H9 (cell line): ENCODE measurements around the gene TPBGL. TPM values are rescaled to one million over a fixed set of nuclear protein-coding genes. Genes with fewer than 3 reads are reported as not detected.

Experiments
- DNase-seq: peaks from one replicate; pipeline ENCODE4 v3.0.0-alpha.2; 2017
- H2AFZ ChIP-seq: one replicate; pipeline ENCODE4 v1.6.1; 2013; ENCODE audit warnings: mild to moderate bottlenecking, low read length, control low read depth, moderate library complexity
- H2AK5ac ChIP-seq: 2 replicates; pipeline ENCODE4 v1.6.1; 2013; ENCODE audit warnings: low read length, control low read depth, mixed read lengths; ENCODE audit not compliant: insufficient read length
- H2BK120ac ChIP-seq: one replicate; pipeline ENCODE4 v1.6.1; 2013; ENCODE audit warnings: low read depth, mild to moderate bottlenecking, low read length, control low read depth, inconsistent platforms; ENCODE audit not compliant: poor library complexity, severe bottlenecking
- H2BK12ac ChIP-seq: 2 replicates; pipeline ENCODE4 v1.6.1; 2013; ENCODE audit warnings: low read length, control low read depth, mixed read lengths, low read depth; ENCODE audit not compliant: insufficient read length
- H2BK15ac ChIP-seq: 2 replicates; pipeline ENCODE4 v1.6.1; 2013; ENCODE audit warnings: low read depth, low read length, control low read depth
- H2BK20ac ChIP-seq: one replicate; pipeline ENCODE4 v1.6.1; 2013; ENCODE audit warnings: low read depth, mild to moderate bottlenecking, low read length, control low read depth, inconsistent platforms; ENCODE audit not compliant: poor library complexity, severe bottlenecking
- H2BK5ac ChIP-seq: 2 replicates; pipeline ENCODE4 v1.6.1; 2013; ENCODE audit warnings: low read length, control low read depth, mixed read lengths; ENCODE audit not compliant: insufficient read length
- H3K14ac ChIP-seq: 2 replicates; pipeline ENCODE4 v1.6.1; 2013; ENCODE audit warnings: low read length, control low read depth; ENCODE audit not compliant: insufficient read depth
- H3K18ac ChIP-seq: 2 replicates; pipeline ENCODE4 v1.6.1; 2013; ENCODE audit warnings: low read depth, mild to moderate bottlenecking, mixed read lengths, low read length, control low read depth; ENCODE audit not compliant: insufficient read length
- H3K23ac ChIP-seq: 2 replicates; pipeline ENCODE4 v1.6.1; 2013; ENCODE audit warnings: low read length, control low read depth, mixed read lengths, low read depth; ENCODE audit not compliant: insufficient read length
- H3K23me2 ChIP-seq: 2 replicates; pipeline ENCODE4 v1.6.1; 2013; ENCODE audit warnings: low read depth, mild to moderate bottlenecking, mixed read lengths, low read length, control low read depth; ENCODE audit not compliant: insufficient read length, poor library complexity, severe bottlenecking
- H3K27ac ChIP-seq: 2 replicates; pipeline ENCODE4 v1.5.1; 2013; ENCODE audit warnings: low read length, control low read depth, mixed read lengths, low read depth; ENCODE audit not compliant: insufficient read length
- H3K27me3 ChIP-seq: 2 replicates; pipeline ENCODE4 v1.6.1; 2013; ENCODE audit warnings: low read length, control low read depth, inconsistent platforms; ENCODE audit not compliant: insufficient read depth
- H3K4ac ChIP-seq: 2 replicates; pipeline ENCODE4 v1.6.1; 2013; ENCODE audit warnings: low read depth, mild to moderate bottlenecking, control low read depth, inconsistent platforms, low read length, moderate library complexity
- H3K4me1 ChIP-seq: 2 replicates; pipeline ENCODE4 v1.6.1; 2013; ENCODE audit warnings: low read length, control low read depth, inconsistent platforms; ENCODE audit not compliant: insufficient read depth
- H3K4me2 ChIP-seq: 2 replicates; pipeline ENCODE4 v1.6.1; 2013; ENCODE audit warnings: low read length, control low read depth, mixed read lengths; ENCODE audit not compliant: insufficient read length, insufficient read depth
- H3K56ac ChIP-seq: 2 replicates; pipeline ENCODE4 v1.6.1; 2013; ENCODE audit warnings: low read depth, mild to moderate bottlenecking, mixed read lengths, low read length, control low read depth; ENCODE audit not compliant: insufficient read length
- H3K79me1 ChIP-seq: 2 replicates; pipeline ENCODE4 v1.6.1; 2013; ENCODE audit warnings: low read depth, mild to moderate bottlenecking, moderate library complexity, low read length, control low read depth, inconsistent platforms; ENCODE audit not compliant: insufficient read depth, poor library complexity, severe bottlenecking
- H3K79me2 ChIP-seq: 2 replicates; pipeline ENCODE4 v1.6.1; 2013; ENCODE audit warnings: low read length, control low read depth, inconsistent platforms; ENCODE audit not compliant: insufficient read depth
- H3K9ac ChIP-seq: 2 replicates; pipeline ENCODE4 v1.6.1; 2013; ENCODE audit warnings: low read length, control low read depth, mixed read lengths; ENCODE audit not compliant: insufficient read length; ENCODE audit errors: extremely low read depth
- H3K9me3 ChIP-seq: one replicate; pipeline ENCODE4 v1.6.1; 2013; ENCODE audit warnings: low read depth, low read length, inconsistent platforms; ENCODE audit not compliant: control insufficient read depth
- H3T11ph ChIP-seq: one replicate; pipeline ENCODE4 v1.6.1; 2013; ENCODE audit warnings: mild to moderate bottlenecking, low read length, control low read depth, inconsistent platforms
- H4K20me1 ChIP-seq: one replicate; pipeline ENCODE4 v1.6.1; 2013; ENCODE audit not compliant: control insufficient read depth, insufficient read length, insufficient read depth
- H4K5ac ChIP-seq: 2 replicates; pipeline ENCODE4 v1.6.1; 2013; ENCODE audit warnings: low read depth, mild to moderate bottlenecking, mixed read lengths, low read length, control low read depth; ENCODE audit not compliant: insufficient read length
- H4K8ac ChIP-seq: replicated peaks from 2 replicates; pipeline ENCODE4 v1.6.1; 2013; ENCODE audit warnings: low read length, control low read depth, mixed read lengths, low read depth; ENCODE audit not compliant: insufficient read length
- H4K91ac ChIP-seq: 2 replicates; pipeline ENCODE4 v1.6.1; 2013; ENCODE audit warnings: low read depth, mild to moderate bottlenecking, moderate library complexity, mixed read lengths, low read length, control low read depth; ENCODE audit not compliant: insufficient read length
- H3K27ac Mint-ChIP-seq, 3 experiments: 2 replicates in 2 of 3; 3 replicates in 1 of 3; pipeline ENCODE4 v1.8.0; 2020 to 2021; ENCODE audit warnings: mixed read lengths in 3 of 3, mild to moderate bottlenecking in 1 of 3, moderate library complexity in 1 of 3
- H3K27me3 Mint-ChIP-seq: 2 replicates; pipeline ENCODE4 v1.8.0; 2021; ENCODE audit warnings: low read depth, mild to moderate bottlenecking, moderate library complexity, mixed read lengths
- H3K36me3 Mint-ChIP-seq, 3 experiments: 2 replicates in 2 of 3; 3 replicates in 1 of 3; pipeline ENCODE4 v1.8.0; 2020 to 2021; ENCODE audit warnings: low read depth in 3 of 3, mixed read lengths in 3 of 3; ENCODE audit not compliant: insufficient read depth in 1 of 3
- H3K4me1 Mint-ChIP-seq, 2 experiments: 2 replicates each; pipeline ENCODE4 v1.8.0; 2020; ENCODE audit warnings: mixed read lengths in 2 of 2
- H3K4me3 Mint-ChIP-seq, 2 experiments: 2 replicates in 1 of 2; 3 replicates in 1 of 2; pipeline ENCODE4 v1.8.0; 2020 to 2021; ENCODE audit warnings: mild to moderate bottlenecking in 2 of 2, mixed read lengths in 2 of 2, moderate library complexity in 1 of 2
- H3K9me3 Mint-ChIP-seq, 2 experiments: 2 replicates in 1 of 2; 3 replicates in 1 of 2; pipeline ENCODE4 v1.8.0; 2020; ENCODE audit warnings: mild to moderate bottlenecking in 2 of 2, mixed read lengths in 2 of 2, moderate library complexity in 1 of 2
- WGBS: extraction: QIAGEN DNeasy Blood & Tissue Kit; methylation state at CpG from one replicate; pipeline ENCODE4 v1.1.7; 2013; ENCODE audit warnings: missing lambda C conversion rate, low lambda C conversion rate, mixed read lengths; ENCODE audit not compliant: insufficient read length; ENCODE audit errors: extremely low coverage; 5-methylcytosine and 5-hydroxymethylcytosine counted together
- total RNA-seq: library from RNA; stranded (reverse); gene quantifications from 2 replicates; pipeline ENCODE4 v1.2.1, GENCODE V29; 2021
- TF ChIP-seq, protein P1 (sequence below): fragments of 200-600 bp; sonication (generic); conservative IDR thresholded peaks from 3 replicates; pipeline ENCODE4 v1.8.0; 2021; ENCODE audit warnings: antibody characterized with exemption, mild to moderate bottlenecking

Gene TPBGL
- total RNA-seq, 1 experiment from 2014 or later = 0.61 TPM

GRCh38 chr11:75219869-75220268 is 20.7 kb upstream of the TPBGL start:
- H3K9me3 Mint-ChIP-seq = no peaks in the 10 kb centered on the region

More at GRCh38 chr11:75219869-75220268, 20.7 kb upstream of the TPBGL start:
- no peaks in the 10 kb centered on the region for H3K79me1 ChIP-seq
- no peak overlapping the region for H3K56ac ChIP-seq
- no peak overlapping the region for H2BK12ac ChIP-seq
- no peak overlapping the region for H3K4ac ChIP-seq
- no peaks in the 10 kb centered on the region for H3K23me2 ChIP-seq
- H3K9ac ChIP-seq = no peak overlapping the region
- no peaks in the 10 kb centered on the region for H3K36me3 Mint-ChIP-seq
- H2BK15ac ChIP-seq = no peak overlapping the region
- no peak for DNase-seq
- H4K8ac ChIP-seq = no peak overlapping the region
- WGBS = no CpG with 5 or more reads among the region's 2 CpGs
- peaks cover 6 to 8% of the 10 kb centered on the region in 2 experiments; a peak in 2 of 4 replicates for H3K4me1 Mint-ChIP-seq
- no peak overlapping the region for H3T11ph ChIP-seq
- H2AFZ ChIP-seq = no peak overlapping the region
- H3K18ac ChIP-seq = no peak overlapping the region
- H3K79me2 ChIP-seq = no peaks in the 10 kb centered on the region
- no peak overlapping the region for H2BK120ac ChIP-seq
- no peak overlapping the region for H3K27ac Mint-ChIP-seq
- H3K27me3 ChIP-seq = no peaks in the 10 kb centered on the region; the same call in 1 of the 2 replicates
- H3K4me3 Mint-ChIP-seq = no peak overlapping the region
- H3K27ac ChIP-seq = no peak overlapping the region
- no peak overlapping the region for H2BK20ac ChIP-seq
- H3K14ac ChIP-seq = no peak overlapping the region
- no peak overlapping the region for H3K4me2 ChIP-seq
- no peak overlapping the region for H2AK5ac ChIP-seq
- H4K20me1 ChIP-seq = no peaks in the 10 kb centered on the region
- no peaks in the 10 kb centered on the region; the same call in 1 of the 2 replicates for H3K4me1 ChIP-seq
- H3K23ac ChIP-seq = no peak overlapping the region
- no peaks in the 10 kb centered on the region for H3K9me3 ChIP-seq
- TF ChIP-seq, protein P1, sequence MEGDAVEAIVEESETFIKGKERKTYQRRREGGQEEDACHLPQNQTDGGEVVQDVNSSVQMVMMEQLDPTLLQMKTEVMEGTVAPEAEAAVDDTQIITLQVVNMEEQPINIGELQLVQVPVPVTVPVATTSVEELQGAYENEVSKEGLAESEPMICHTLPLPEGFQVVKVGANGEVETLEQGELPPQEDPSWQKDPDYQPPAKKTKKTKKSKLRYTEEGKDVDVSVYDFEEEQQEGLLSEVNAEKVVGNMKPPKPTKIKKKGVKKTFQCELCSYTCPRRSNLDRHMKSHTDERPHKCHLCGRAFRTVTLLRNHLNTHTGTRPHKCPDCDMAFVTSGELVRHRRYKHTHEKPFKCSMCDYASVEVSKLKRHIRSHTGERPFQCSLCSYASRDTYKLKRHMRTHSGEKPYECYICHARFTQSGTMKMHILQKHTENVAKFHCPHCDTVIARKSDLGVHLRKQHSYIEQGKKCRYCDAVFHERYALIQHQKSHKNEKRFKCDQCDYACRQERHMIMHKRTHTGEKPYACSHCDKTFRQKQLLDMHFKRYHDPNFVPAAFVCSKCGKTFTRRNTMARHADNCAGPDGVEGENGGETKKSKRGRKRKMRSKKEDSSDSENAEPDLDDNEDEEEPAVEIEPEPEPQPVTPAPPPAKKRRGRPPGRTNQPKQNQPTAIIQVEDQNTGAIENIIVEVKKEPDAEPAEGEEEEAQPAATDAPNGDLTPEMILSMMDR = no peak
- H3K27me3 Mint-ChIP-seq = peaks cover 35% of the 10 kb centered on the region
- H4K5ac ChIP-seq = no peak overlapping the region
- H2BK5ac ChIP-seq = no peak overlapping the region
- no peak overlapping the region for H4K91ac ChIP-seq
